A172 (cell line): ENCODE measurements around the gene ZNF296. TPM values are rescaled to one million over a fixed set of nuclear protein-coding genes. Genes with fewer than 3 reads are reported as not detected.

Source experiments
- DNase-seq: peaks from one replicate; pipeline ENCODE4 v3.0.0-alpha.2; 2015; ENCODE audit warnings: low spot score
- total RNA-seq: library from RNA; depleted of rRNA; stranded (reverse); fragments of >200 nt; shearing (Covaris generic); gene quantifications from 2 replicates; pipeline ENCODE4 v1.2.3, GENCODE V29; 2014

Gene ZNF296
- total RNA-seq, 1 experiment from 2014 or later: not detected

DNA sequence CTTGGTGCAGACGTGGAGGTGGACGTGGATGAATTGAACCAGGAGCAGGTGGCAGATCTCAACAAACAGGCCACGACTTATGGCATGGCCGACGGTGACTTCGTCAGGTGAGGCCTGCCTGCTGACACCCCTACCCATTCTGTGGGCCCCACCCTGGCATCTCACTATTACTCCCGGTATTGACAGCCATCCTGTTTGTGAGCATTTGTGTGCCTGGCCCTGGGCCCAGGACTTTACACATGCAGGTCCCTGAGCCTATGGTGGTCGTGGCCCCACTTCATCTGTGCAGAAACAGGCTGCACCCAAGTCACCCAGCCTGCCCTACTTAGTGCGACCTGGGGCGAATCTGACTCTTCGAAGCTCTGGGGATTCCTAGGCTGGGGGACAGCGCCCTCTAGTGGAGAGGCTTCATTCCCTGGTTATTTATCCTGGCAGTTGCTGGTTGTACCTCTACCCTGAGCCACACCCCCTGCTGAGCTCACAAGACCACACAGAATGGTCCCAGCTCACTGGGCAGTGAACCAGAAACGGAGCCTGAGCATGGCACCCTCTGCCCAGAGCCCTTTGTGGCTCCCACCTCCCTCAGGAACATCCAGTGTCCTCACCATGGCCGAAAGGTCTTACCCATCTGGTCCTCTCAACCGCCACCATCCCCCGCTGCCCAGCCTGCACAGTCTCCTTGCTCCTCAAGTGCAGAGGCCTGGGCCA lies 16.9 kb downstream of the ZNF296 start:
- DNase-seq: peak; percentile 69

DNA sequence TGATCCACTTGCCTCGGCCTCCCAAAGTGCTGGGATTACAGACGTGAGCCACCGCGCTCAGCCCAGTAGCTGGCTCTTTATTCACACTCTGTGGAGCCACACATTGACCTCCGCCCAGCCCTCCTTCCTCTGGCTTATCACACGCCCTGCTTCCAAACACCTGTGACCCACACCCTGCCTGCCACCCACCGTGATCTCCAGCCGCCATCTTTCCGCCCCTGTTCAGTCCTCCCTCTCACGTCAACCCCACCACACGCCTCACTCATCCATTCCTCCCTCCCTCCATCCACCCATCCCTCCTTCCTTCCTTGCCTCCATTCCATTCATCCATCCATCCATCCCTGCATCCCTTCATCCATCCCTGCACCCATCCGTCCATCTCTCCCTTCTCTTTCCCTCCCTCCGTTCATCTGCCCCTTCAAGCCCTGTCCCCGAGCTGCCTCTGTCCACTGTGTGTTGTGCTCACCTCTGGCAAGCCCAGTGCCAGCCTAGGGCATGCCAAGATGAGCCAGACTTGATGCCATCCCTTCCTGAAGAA lies 17.6 kb downstream of the ZNF296 start:
- DNase-seq: no peak

DNA sequence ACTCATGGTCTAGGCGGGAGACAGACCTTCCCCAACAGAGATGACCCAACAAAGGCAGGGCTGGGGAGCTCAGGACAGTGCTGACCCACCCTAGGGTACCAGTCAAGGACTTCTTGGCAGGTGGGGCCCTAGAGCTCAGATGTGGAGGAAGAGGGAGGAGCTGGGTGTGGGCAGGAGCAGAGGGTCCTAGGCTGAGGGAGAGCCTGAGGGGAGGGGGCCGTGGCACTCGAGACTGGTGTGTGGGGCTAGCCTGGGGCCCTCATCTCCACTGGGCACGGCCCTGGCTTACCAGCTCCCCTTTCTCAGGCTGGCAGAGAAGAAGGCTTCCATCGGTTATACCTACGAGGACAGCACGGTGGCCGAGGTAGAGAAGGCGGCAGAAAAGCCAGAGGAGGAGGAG lies 18.8 kb downstream of the ZNF296 start:
- DNase-seq: no peak

- DNase-seq: no peak
Observed at GRCh38 chr19:45056831-45057230, 19.4 kb downstream of the ZNF296 start.

GRCh38 chr19:45051929-45052579 lies 24.2 kb downstream of the ZNF296 start:
- no peak for DNase-seq

DNA sequence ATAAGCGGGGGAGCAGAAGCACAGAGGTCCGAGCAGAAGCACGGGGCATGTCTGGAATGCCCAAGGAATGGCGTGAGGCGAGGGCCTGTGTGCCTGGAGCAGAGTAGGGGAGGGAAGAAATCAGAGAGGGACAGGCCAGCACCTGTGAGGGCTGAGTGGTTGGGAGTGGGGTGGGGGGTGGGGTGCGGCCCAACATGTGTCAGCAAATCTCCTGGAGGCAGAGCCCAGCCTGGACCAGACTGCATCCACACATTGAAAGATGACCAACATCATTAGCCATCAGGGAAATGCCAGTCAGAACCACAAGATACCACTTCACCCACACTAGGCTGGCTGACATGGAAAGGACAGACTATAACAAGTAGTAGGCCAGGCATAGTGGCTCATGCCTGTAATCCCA lies 26.2 kb downstream of the ZNF296 start:
- no peak for DNase-seq

GRCh38 chr19:45049073-45049736 lies 27.1 kb downstream of the ZNF296 start:
- DNase-seq: no peak

DNA sequence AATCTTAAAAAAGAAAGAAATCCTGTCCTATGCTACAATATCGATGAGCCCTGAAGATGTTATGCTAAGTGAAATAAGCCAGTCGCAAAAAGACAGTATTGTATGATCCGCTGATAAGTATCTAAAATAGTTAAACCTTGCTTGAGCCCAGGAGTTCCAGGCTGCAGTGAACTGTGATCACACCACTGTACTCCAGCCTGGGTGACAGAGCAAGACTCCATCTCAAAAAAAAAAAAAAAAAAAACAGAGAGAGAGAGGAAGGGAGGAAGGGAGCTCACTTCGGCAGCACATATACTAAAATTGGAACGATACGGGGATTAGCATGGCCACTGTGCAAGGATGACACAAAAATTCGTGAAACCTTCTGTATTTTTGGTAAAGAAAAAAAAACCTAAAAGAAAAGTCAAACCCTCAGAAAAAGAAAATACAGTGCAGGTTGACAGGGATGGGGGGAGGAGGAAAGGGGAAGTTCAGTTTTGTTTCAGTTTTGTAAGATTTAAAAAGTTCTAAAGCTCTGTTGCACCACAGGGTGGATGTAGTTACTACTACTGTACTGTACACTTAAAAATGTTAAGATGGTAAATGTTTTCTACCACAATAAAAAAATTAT lies 29.0 kb downstream of the ZNF296 start:
- no peak for DNase-seq

DNA sequence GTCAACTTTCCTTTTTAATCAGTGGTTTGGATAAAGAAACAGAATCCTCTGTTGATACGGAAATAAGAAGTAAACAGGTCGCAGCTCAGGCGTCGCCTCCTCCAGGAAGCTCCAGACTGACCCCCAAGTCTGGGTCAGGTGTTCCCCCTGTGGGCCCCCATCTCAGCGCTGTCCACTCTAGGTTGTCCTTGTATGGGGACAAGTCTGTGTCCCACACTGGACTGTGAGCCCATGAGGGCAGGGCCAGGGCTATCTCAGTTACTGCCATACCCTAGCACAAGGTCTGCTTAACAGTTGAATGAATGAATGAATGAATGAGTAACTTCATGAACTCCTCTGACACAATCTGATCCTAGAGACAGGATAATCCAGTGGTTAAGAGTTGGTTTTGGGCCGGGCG lies 29.9 kb downstream of the ZNF296 start:
- DNase-seq: no peak

DNA sequence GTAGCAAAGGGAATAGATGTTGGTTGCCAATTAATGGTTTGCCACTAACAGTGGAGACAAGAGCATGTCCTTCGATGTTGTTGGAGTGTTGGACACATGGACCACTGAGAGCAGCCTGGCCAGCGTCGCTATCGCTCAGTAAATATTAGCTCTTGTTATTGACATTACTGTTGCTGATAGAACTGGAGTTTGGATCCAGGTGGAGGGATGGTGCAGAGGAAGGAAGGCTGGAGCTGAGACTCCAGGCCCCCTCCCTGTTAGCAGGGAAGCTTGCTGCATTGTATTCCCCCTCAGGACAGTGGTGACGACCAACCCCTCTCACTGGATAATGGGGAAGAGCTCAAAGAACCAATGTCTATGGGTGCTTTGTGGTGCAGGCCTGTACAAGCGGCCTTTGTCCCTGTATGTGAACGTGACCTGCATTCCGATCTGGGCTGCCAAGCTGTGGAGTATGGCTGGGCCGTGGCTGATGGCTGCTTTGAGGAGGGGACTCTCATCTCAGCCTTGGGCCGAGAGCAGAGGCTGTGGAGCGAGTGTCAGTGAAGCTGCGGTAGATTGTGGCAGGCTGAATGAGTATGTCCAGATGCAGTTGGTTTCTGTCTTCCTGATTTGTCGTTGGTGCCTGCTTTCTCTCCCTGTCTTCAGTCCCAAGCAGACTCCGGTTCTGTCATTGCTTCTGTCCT lies 30.5 kb downstream of the ZNF296 start:
- no peak for DNase-seq

DNA sequence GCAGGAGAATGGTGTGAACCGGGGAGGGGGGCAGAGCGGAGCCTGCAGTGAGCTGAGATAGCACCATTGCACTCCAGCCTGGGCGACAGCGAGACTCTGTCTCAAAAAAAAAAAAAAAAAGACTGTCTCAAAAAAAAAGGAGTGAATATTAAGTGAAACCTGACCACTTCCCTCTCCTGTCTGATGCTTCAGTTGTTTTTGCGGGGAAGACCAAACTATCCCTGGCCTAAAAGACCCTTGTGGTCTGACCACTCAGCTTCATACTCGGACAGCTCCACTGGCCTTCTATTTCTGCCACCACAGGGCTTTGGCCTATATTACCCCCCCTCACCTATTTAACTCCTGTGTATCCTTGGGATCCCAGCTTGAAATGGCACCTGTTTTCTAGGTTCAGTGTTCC lies 35.2 kb downstream of the ZNF296 start:
- no peak for DNase-seq

GRCh38 chr19:45040059-45040771 lies 36.1 kb downstream of the ZNF296 start:
- no peak for DNase-seq

DNA sequence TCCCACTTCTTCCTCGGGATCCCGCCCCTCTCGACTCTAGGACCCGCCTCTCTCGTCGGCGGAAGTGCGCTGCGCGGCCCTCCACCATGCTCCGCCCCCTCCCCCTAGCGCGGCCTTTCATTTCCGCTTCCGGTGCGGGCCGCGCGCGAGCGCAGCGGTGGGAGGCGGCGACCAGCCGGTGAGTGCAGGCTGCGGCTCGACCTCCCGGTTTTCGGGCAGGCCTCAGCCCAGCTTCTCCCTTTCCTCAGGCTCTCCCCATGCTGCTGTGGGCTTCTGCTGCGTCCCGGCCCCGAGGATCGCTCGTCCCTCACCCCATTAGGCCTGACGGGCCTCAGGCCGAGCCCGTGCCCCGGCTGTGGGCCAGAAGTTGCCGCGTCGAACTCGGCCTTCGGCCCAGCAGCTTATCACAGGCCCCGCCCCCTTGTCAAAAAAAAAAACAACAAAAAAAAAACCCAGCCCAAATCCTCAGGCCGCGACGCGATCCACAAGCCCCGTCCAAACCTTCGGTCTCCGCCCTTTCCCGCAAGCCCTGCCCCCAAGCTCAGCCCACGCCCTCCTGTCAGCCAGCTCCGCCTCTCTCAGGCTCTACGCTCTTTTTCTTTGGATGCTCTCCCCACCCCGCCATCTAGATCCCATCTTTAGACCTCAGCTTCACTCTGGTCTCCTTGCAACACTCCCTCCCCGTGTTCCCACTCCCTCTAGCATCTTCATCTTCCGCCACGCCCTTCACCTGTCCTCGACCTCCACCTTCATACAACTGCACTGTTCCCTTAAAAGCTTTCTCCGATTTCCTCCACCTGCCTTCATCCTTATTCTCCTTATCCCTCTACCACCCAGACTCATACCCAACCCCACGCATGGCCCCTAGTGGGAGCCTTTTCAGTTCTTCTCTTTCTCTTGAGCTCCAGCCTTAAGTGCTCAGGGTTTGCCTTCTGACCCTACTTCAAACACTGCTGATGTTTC lies 37.1 kb downstream of the ZNF296 start, which contains the start of gene CLASRP:
TSS of gene CLASRP (plus strand) at position 115 of the 963 bp plus-strand sequence. CDS start 1,168 bp downstream, outside the sequence.
- peak; percentile 62 for DNase-seq

DNA sequence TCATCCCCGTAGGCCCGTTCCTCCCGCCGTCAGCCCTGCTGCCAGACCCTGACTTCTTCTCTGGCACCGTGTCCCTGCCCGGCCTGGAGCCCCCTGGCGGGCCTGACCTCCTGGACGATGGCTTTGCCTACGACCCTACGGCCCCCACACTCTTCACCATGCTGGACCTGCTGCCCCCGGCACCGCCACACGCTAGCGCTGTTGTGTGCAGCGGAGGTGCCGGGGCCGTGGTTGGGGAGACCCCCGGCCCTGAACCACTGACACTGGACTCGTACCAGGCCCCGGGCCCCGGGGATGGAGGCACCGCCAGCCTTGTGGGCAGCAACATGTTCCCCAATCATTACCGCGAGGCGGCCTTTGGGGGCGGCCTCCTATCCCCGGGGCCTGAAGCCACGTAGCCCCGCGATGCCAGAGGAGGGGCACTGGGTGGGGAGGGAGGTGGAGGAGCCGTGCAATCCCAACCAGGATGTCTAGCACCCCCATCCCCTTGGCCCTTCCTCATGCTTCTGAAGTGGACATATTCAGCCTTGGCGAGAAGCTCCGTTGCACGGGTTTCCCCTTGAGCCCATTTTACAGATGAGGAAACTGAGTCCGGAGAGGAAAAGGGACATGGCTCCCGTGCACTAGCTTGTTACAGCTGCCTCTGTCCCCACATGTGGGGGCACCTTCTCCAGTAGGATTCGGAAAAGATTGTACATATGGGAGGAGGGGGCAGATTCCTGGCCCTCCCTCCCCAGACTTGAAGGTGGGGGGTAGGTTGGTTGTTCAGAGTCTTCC lies 38.7 kb downstream of the ZNF296 start:
- no peak for DNase-seq

DNA sequence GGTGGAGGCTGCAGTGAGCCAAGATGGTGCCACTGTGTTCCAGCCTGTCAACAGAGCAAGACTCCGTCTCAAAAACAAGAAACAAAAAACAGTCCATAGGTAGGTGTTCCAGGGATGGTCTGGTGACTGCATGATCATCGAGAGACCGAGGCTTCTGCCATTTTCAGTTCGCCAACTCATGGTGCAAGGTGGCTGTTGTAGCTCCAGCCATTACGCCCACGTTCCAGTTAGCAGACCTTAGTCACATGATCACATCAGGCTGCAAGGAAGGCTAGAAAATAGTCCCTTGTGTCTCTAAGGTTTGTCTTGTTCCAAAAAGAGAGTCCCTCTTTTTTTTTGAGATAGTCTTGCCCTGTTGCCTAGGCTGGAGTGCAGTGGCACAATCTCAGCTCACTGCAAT lies 40.5 kb downstream of the ZNF296 start:
- no peak for DNase-seq

DNA sequence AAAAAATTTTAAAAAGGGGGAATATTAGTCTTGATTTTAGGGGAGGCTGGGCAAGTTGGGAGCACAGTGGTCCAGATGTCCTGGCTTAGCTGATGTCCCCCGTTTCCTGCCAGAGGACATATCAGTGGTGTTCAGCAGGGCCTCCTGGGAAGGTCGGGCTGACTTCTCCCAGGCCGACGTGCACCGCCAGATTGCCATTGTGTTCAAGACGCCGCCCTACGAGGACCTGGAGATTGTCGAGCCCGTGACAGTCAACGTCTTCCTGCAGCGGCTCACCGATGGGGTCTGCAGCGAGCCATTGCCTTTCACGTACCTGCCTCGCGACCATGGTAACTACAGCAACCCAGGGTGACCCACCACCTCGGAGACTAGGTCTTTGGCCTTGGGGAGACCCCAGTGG lies 43.9 kb downstream of the ZNF296 start:
- no peak for DNase-seq

DNA sequence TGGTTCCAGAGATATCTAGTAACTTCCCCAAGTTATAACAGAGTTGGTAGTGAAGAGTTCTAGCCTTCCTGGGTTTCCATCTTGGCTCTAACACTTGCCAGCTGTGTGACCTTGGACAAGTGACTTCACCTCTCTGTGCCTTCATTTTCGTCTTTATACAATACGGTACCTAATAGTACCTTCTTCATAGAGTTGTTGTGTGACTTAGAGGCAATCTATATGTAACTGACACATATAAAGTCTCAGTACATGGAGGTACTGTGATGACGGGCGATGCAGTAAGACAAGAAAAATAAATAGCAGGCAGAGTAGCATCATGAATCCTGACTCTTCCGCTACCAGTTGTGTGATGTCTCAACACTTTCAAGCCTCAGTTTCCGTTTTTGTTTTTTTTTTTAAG lies 45.5 kb downstream of the ZNF296 start:
- DNase-seq: no peak

- no peak for DNase-seq
Observed at GRCh38 chr19:45027371-45027770, 48.9 kb downstream of the ZNF296 start.

- no peak for DNase-seq
Observed at GRCh38 chr19:45025264-45025663, 51.0 kb downstream of the ZNF296 start.
